Liver (tissue), 9 donors: ENCODE results near the gene TMEM218. TPM values are rescaled to one million over a fixed set of nuclear protein-coding genes. Genes with fewer than 3 reads are reported as not detected.

ENCODE experiments used
- DNase-seq: peaks from one replicate; pipeline ENCODE4 v3.0.0-alpha.2; 2017; ENCODE audit warnings: low spot score
- H3K27ac ChIP-seq, 2 donors: one replicate each; pipeline ENCODE4 v1.7.0; 2013; ENCODE audit warnings: inconsistent platforms in 2 of 2, low read length in 2 of 2, control low read depth in 1 of 2, low read depth in 1 of 2, mild to moderate bottlenecking in 1 of 2
- H3K27me3 ChIP-seq, 4 donors: one replicate each; pipeline versions ENCODE4 v1.6.1 to v1.7.0; 2013; ENCODE audit warnings: low read length in 3 of 4, inconsistent platforms in 1 of 4, mild to moderate bottlenecking in 1 of 4, moderate library complexity in 1 of 4; ENCODE audit not compliant: control insufficient read depth in 4 of 4, insufficient read depth in 4 of 4
- H3K36me3 ChIP-seq, 4 donors: one replicate each; pipeline versions ENCODE4 v1.6.1 to v1.7.0; 2013; ENCODE audit warnings: low read length in 3 of 4, mild to moderate bottlenecking in 3 of 4, low read depth in 1 of 4, moderate library complexity in 1 of 4; ENCODE audit not compliant: control insufficient read depth in 4 of 4, insufficient read depth in 3 of 4
- H3K4me1 ChIP-seq, 4 donors: one replicate each; pipeline versions ENCODE4 v1.6.1 to v1.7.0; 2013; ENCODE audit warnings: low read length in 3 of 4, mild to moderate bottlenecking in 3 of 4, moderate library complexity in 1 of 4; ENCODE audit not compliant: control insufficient read depth in 4 of 4, insufficient read depth in 4 of 4
- H3K4me3 ChIP-seq, 3 donors: one replicate each; pipeline versions ENCODE4 v1.6.1 to v1.7.0; 2013; ENCODE audit warnings: low read length in 3 of 3, control low read depth in 1 of 3, low read depth in 1 of 3, mild to moderate bottlenecking in 1 of 3
- H3K9ac ChIP-seq, 2 donors: one replicate each; pipeline ENCODE4 v1.7.0; 2013; ENCODE audit warnings: low read length in 2 of 2, mild to moderate bottlenecking in 2 of 2, moderate library complexity in 2 of 2, control low read depth in 1 of 2, low read depth in 1 of 2
- H3K9me3 ChIP-seq, 4 donors: one replicate each; pipeline versions ENCODE4 v1.6.1 to v1.7.0; 2013; ENCODE audit warnings: low read length in 3 of 4; ENCODE audit not compliant: control insufficient read depth in 4 of 4
- ATF3 ChIP-seq: IDR thresholded peaks from 2 replicates; pipeline ENCODE4 v1.6.1; 2016; ENCODE audit warnings: antibody characterized with exemption
- CTCF ChIP-seq: fragments of 150-350 bp; IDR thresholded peaks from 2 replicates; pipeline ENCODE4 v1.5.1; 2017; ENCODE audit warnings: improper control_type of control experiment, low read depth, low read length; ENCODE audit not compliant: missing input control
- EGR1 ChIP-seq, 2 donors: IDR thresholded peaks; 2 replicates each; pipeline ENCODE4 v1.6.1; 2016 to 2018; ENCODE audit warnings: antibody characterized with exemption in 2 of 2, low read depth in 2 of 2
- FOXA1 ChIP-seq: IDR thresholded peaks from 2 replicates; pipeline ENCODE4 v1.6.1; 2016; ENCODE audit warnings: antibody characterized with exemption
- FOXA2 ChIP-seq: IDR thresholded peaks from 2 replicates; pipeline ENCODE4 v1.6.1; 2016; ENCODE audit warnings: antibody characterized with exemption
- GABPA ChIP-seq, 2 donors: IDR thresholded peaks in 1 of 2; conservative IDR thresholded peaks in 1 of 2; 2 replicates each; pipeline ENCODE4 v1.6.1; 2016; ENCODE audit warnings: antibody characterized with exemption in 2 of 2, mild to moderate bottlenecking in 1 of 2, moderate library complexity in 1 of 2
- HNF4A ChIP-seq, 2 donors: conservative IDR thresholded peaks; 2 replicates each; pipeline ENCODE4 v1.6.1; 2016; ENCODE audit warnings: antibody characterized with exemption in 2 of 2, mild to moderate bottlenecking in 2 of 2
- HNF4G ChIP-seq: IDR thresholded peaks from 2 replicates; pipeline ENCODE4 v1.6.1; 2016; ENCODE audit warnings: antibody characterized with exemption
- JUND ChIP-seq, 2 donors: IDR thresholded peaks; 2 replicates each; pipeline ENCODE4 v1.6.1; 2016; ENCODE audit warnings: antibody characterized with exemption in 2 of 2
- MAX ChIP-seq: IDR thresholded peaks from 2 replicates; pipeline ENCODE4 v1.6.1; 2016; ENCODE audit warnings: antibody characterized with exemption
- NR2F2 ChIP-seq: IDR thresholded peaks from 2 replicates; pipeline ENCODE4 v1.6.1; 2016; ENCODE audit warnings: antibody characterized with exemption
- RAD21 ChIP-seq, 2 donors: IDR thresholded peaks; 2 replicates each; pipeline ENCODE4 v1.6.1; 2016; ENCODE audit warnings: antibody characterized with exemption in 2 of 2, mild to moderate bottlenecking in 2 of 2
- REST ChIP-seq: IDR thresholded peaks from 2 replicates; pipeline ENCODE4 v1.6.1; 2016; ENCODE audit warnings: antibody characterized with exemption, mild to moderate bottlenecking
- RXRA ChIP-seq, 2 donors: IDR thresholded peaks; 2 replicates each; pipeline ENCODE4 v1.6.1; 2017 to 2018; ENCODE audit warnings: antibody characterized with exemption in 2 of 2, mild to moderate bottlenecking in 1 of 2
- SP1 ChIP-seq: IDR thresholded peaks from 2 replicates; pipeline ENCODE4 v1.6.1; 2018; ENCODE audit warnings: antibody characterized with exemption, mild to moderate bottlenecking
- TAF1 ChIP-seq: conservative IDR thresholded peaks from 2 replicates; pipeline ENCODE4 v1.6.1; 2016; ENCODE audit warnings: antibody characterized with exemption, mild to moderate bottlenecking
- YY1 ChIP-seq: IDR thresholded peaks from 2 replicates; pipeline ENCODE4 v1.6.1; 2016; ENCODE audit warnings: antibody characterized with exemption, mild to moderate bottlenecking
- ZBTB33 ChIP-seq: IDR thresholded peaks from 2 replicates; pipeline ENCODE4 v1.6.1; 2016; ENCODE audit warnings: antibody characterized with exemption
- WGBS: extraction: QIAGEN DNeasy Blood & Tissue Kit; methylation state at CpG from one replicate; pipeline ENCODE4 v1.1.7; 2013; 5-methylcytosine and 5-hydroxymethylcytosine counted together
- polyA plus RNA-seq, 2 donors: library from polyadenylated mRNA; stranded (reverse) in 1 of 2; unstranded in 1 of 2; fragments of 200-250 nt in 1 of 2; fragments of >200 nt in 1 of 2; fragmentation: Nextera tagmentation in 1 of 2; extraction: Ambion mirVana in 1 of 2; gene quantifications; one replicate each; pipeline versions ENCODE4 v1.2.1 to v1.2.3, GENCODE V29; 2013 to 2015
- total RNA-seq, 2 donors: library from RNA; depleted of rRNA; stranded (reverse); fragments of >200 nt; gene quantifications; one replicate each; pipeline ENCODE4 v1.2.3, GENCODE V29; 2014
- donor health status: healthy.
- donor health status: healthy.
- donor health status: healthy.
- donor health status: healthy.
- donor health status: healthy.

TMEM218 gene
- total RNA-seq = 10 to 100 TPM; 11.1 to 13.4 TPM
- 10 to 100 TPM; 14.7 to 16.4 TPM for polyA plus RNA-seq

- Histone ChIP-seq H3K27ac (peak within 1 kb of the TSS; percentile 22 to 74), H3K9ac (peak within 1 kb of the TSS; percentile 76 to 89), H3K27me3 (no peaks in the 10 kb centered on the region), H3K36me3 (no peaks in the 10 kb centered on the region), H3K4me1 (peaks cover 3 to 14% (median 12%) of the 10 kb centered on the region in 4 donors), H3K4me3 (peak within 1 kb of the TSS; percentile 69 to 94 (median 73)), H3K9me3 (no peaks in the 10 kb centered on the region)
- DNase-seq = peak; percentile 96
- WGBS = 5% methylated on average over 49 of the region's 49 CpGs
- TF ChIP-seq FOXA1 = no peak
- TF ChIP-seq NR2F2 = peak; percentile 47
- TF ChIP-seq ATF3 = no peak
- TF ChIP-seq TAF1 = no peak
- TF ChIP-seq RAD21 (IDR thresholded peaks at IDR 0.05) = peak in 1 of 2 donors; percentile 7
- TF ChIP-seq EGR1 (IDR thresholded peaks at IDR 0.05; ENCODE audit: low read depth in 2 of 2) = no peak
- no peak for TF ChIP-seq FOXA2
- peak; percentile 13 for TF ChIP-seq HNF4G
- TF ChIP-seq RXRA (IDR thresholded peaks at IDR 0.05) = peak; percentile 40 to 59
- no peak for TF ChIP-seq CTCF
- peak; percentile 100 for TF ChIP-seq SP1
- TF ChIP-seq MAX = peak; percentile 26
- TF ChIP-seq ZBTB33 = no peak
- peak; percentile 76 for TF ChIP-seq YY1
- TF ChIP-seq HNF4A (conservative IDR thresholded peaks at IDR 0.05) = peak; percentile 81 to 91
- peak; percentile 82 to 95 for TF ChIP-seq GABPA (IDR thresholded peaks at IDR 0.05 in 1 of 2, conservative IDR thresholded peaks at IDR 0.05 in 1 of 2)
- TF ChIP-seq REST = peak; percentile 58
- peak in 1 of 2 donors; percentile 15 for TF ChIP-seq JUND (IDR thresholded peaks at IDR 0.05)
Measured at GRCh38 chr11:125111343-125112207, at the start of gene TMEM218. TMEM218 (minus strand) TSS chr11:125111626; CDS start chr11:125102241, 9,385 bp downstream.
